Duodenal mucosa (tissue), 2 donors: ENCODE measurements around the gene SGMS1.

Experiments used
- H3K27ac ChIP-seq: one replicate; pipeline ENCODE4 v1.7.0; 2013; ENCODE audit warnings: low read depth, low read length
- H3K27me3 ChIP-seq, 2 donors: one replicate each; pipeline ENCODE4 v1.7.0; 2013; ENCODE audit warnings: low read length in 2 of 2, control low read depth in 1 of 2; ENCODE audit not compliant: insufficient read depth in 2 of 2, control insufficient read depth in 1 of 2
- H3K36me3 ChIP-seq, 2 donors: one replicate each; pipeline ENCODE4 v1.7.0; 2013; ENCODE audit warnings: low read length in 2 of 2, control low read depth in 1 of 2; ENCODE audit not compliant: insufficient read depth in 2 of 2, control insufficient read depth in 1 of 2
- H3K4me1 ChIP-seq, 2 donors: one replicate each; pipeline ENCODE4 v1.7.0; 2013; ENCODE audit warnings: low read length in 2 of 2, control low read depth in 1 of 2; ENCODE audit not compliant: insufficient read depth in 2 of 2, control insufficient read depth in 1 of 2
- H3K4me3 ChIP-seq, 2 donors: one replicate each; pipeline ENCODE4 v1.7.0; 2013; ENCODE audit warnings: low read length in 2 of 2, low read depth in 1 of 2
- H3K9ac ChIP-seq, 2 donors: one replicate each; pipeline ENCODE4 v1.7.0; 2013; ENCODE audit warnings: low read length in 2 of 2, low read depth in 1 of 2
- H3K9me3 ChIP-seq, 2 donors: one replicate each; pipeline ENCODE4 v1.7.0; 2013; ENCODE audit warnings: low read length in 2 of 2, control low read depth in 1 of 2; ENCODE audit not compliant: control insufficient read depth in 1 of 2

Gene SGMS1

DNA sequence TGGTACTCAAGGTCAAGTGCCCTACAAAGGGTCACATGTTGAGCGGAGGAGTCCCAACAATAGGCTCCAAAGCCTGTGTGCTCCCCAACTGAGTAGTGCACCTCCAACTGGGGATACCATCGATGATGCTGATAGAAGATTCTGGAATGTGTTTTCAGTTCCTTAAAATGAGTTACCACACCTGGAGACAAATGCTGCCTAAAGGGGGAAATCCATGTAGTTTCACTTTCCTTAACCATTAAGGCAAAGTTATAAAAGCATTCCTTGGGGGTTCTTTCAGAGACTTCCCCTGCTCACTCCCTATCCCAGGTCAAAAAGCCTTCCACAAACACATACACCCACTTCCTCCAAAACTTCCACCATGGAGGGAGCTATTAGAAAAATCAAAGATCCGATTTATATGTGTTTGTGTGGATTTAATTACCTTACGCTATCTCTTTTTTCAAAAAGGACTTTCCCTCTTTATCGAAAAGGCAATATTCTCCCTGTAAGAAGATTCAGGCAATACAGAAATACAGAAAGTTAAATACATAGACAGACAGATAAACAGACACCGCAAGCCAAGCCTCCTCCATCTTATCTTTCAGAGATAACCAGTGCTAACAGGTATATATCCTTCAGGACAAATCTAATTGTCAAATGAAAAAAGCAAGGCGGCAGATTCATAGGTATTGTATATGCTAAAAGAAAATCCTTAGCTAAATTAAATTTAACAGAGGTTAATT, 236.6 kb downstream of the SGMS1 start:
- Histone ChIP-seq H3K9ac (no peak overlapping the region), H3K9me3 (no peaks in the 10 kb centered on the region), H3K4me1 (peaks cover 14 to 51% of the 10 kb centered on the region in 2 donors), H3K4me3 (no peak overlapping the region), H3K27ac (no peak overlapping the region), H3K27me3 (no peaks in the 10 kb centered on the region), H3K36me3 (no peaks in the 10 kb centered on the region)

DNA sequence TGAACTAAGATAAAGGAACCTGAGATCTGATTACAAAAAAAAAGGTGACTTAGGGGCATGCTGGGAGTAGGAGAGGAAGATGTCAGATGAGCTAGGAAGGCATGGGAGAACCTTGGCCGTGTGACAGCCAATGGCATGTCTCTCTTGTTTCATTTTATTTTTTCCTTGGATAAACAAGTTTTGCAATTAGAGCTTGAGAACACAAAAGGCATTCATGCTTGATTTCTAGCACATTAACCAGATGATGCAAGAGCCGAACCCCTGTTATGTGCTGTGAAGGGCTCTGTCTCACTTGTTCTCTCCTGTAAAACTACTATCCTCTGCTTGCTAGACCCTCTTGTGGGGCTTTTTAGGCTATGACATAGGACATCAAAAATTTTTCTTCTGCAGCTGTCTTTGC, 238.1 kb downstream of the SGMS1 start:
- Histone ChIP-seq H3K36me3 (no peaks in the 10 kb centered on the region), H3K4me1 (peaks cover 14 to 54% of the 10 kb centered on the region in 2 donors), H3K27ac (no peak overlapping the region), H3K4me3 (no peak overlapping the region), H3K9me3 (no peaks in the 10 kb centered on the region), H3K27me3 (no peaks in the 10 kb centered on the region), H3K9ac (no peak overlapping the region)

DNA sequence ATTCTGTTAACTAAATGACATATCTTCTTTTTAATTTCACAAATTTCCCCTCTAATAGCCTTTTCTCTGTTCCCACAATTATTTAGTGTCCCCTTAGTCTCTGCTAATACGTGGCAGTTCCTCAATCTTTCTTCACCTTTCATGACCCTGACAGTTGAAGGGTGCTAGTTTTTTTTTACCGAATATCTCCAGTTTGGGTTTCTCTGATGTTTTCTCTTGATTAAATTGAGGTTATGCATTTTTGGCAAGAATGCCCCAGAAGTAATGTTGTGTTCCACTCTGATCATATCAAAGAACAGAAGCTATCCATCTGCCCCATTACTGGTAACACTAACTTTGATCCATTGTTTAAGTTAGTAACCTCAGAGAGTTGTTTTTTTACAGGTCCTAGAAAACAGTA, 238.9 kb downstream of the SGMS1 start:
- Histone ChIP-seq H3K27ac (no peak overlapping the region), H3K4me1 (peaks cover 14 to 50% of the 10 kb centered on the region in 2 donors)

DNA sequence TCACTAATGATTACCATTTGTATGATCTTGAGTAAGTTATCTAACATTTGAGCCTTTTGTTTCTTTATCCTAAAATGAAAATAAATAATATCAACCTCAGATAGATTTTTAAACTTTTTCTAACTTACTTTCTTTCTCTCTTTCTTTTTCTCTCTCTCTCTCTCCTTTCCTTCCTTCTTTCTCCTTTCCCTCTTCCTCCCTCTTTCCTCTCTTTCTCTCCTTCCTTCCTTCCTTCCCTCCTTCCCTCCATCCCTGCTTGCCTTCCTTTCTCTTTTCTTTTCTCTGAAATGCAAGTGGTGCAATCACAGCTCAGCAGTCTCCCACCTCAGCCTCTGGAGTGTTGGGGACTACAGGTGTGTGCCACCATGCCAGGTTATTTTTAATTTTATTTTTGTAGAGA, 239.5 kb downstream of the SGMS1 start:
- Histone ChIP-seq H3K4me1 (peaks cover 14 to 50% of the 10 kb centered on the region in 2 donors), H3K4me3 (no peak overlapping the region), H3K9me3 (no peaks in the 10 kb centered on the region), H3K27me3 (no peaks in the 10 kb centered on the region), H3K9ac (no peak overlapping the region), H3K27ac (no peak overlapping the region), H3K36me3 (no peaks in the 10 kb centered on the region)

More for the DNA sequence above, 238.9 kb downstream of the SGMS1 start:
- Histone ChIP-seq H3K9me3 (no peaks in the 10 kb centered on the region), H3K9ac (no peak overlapping the region), H3K4me3 (no peak overlapping the region), H3K27me3 (no peaks in the 10 kb centered on the region), H3K36me3 (no peaks in the 10 kb centered on the region)

DNA sequence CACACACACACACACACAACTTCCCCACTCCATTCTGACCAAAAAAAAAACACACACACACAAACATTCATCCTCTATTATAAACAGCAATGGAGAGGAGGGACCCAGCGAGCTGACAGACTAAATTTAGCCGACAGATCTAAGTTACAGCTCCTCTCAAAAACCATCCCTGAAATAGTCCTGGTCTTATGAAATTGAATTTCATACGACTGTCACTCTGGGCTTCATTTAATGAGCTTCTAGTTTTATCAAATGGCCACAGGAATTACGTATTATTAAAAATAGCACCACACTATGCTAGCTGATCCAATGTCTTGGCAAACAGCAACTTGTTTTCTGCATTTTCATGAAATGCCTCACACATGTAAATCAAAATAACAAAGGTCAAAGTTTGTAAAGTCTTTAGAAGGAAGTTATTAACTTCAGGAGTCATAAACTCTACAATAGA, 241.2 kb downstream of the SGMS1 start:
- no peak overlapping the region for H3K4me3 ChIP-seq
- no peak overlapping the region for H3K27ac ChIP-seq
- H3K9ac ChIP-seq = no peak overlapping the region
- no peaks in the 10 kb centered on the region for H3K36me3 ChIP-seq
- no peaks in the 10 kb centered on the region for H3K9me3 ChIP-seq
- peaks cover 10 to 45% of the 10 kb centered on the region in 2 donors for H3K4me1 ChIP-seq
- H3K27me3 ChIP-seq = no peaks in the 10 kb centered on the region

DNA sequence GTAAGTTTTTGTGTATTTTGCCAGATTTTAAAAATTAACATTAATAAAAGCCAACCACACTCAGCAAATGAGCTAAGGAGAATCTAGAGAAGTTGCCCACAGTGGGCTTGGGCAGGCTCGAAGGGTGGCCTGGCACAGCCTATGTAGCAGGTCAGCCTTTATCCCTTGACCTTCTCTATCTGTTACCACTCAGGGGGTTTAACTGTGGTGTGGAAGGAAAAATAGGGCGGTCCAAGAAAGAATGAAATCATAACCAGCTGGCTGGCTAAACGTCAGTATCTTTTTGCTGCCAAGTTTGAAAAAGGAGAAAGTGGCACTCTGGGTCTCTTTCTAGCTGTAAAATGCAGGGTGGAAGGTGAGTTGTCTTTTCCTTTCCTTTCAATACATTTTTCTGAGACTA, 242.1 kb downstream of the SGMS1 start:
- no peaks in the 10 kb centered on the region for H3K36me3 ChIP-seq
- H3K9ac ChIP-seq = no peak overlapping the region
- no peak overlapping the region for H3K4me3 ChIP-seq
- no peak overlapping the region for H3K27ac ChIP-seq
- H3K27me3 ChIP-seq = no peaks in the 10 kb centered on the region
- peaks cover 0 to 2% of the 10 kb centered on the region in 2 donors for H3K9me3 ChIP-seq
- H3K4me1 ChIP-seq = peaks cover 4 to 35% of the 10 kb centered on the region in 2 donors

DNA sequence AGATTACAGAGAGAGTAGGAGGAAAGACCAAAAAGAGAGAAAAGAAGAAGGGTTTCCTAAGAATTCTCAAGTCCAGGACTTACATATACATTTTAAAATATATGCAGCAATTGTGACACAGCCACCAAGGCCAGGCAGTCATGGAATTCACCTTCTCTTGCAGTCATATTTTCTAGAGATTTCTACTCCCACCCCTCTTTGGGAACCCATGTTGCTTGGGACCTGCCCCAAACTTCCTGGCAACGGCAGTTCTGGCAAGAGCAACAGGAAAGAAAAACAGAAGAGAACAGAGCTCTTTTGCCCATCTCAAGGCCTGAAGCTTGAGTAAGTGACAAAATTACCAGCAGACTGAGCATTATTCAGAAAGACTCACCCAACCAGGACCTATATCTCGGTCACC, 244.1 kb downstream of the SGMS1 start:
- Histone ChIP-seq H3K27ac (no peak overlapping the region), H3K4me3 (no peak overlapping the region), H3K27me3 (no peaks in the 10 kb centered on the region), H3K9me3 (peaks cover 0 to 2% of the 10 kb centered on the region in 2 donors), H3K9ac (no peak overlapping the region), H3K4me1 (peaks cover 0 to 19% of the 10 kb centered on the region in 2 donors), H3K36me3 (no peaks in the 10 kb centered on the region)

DNA sequence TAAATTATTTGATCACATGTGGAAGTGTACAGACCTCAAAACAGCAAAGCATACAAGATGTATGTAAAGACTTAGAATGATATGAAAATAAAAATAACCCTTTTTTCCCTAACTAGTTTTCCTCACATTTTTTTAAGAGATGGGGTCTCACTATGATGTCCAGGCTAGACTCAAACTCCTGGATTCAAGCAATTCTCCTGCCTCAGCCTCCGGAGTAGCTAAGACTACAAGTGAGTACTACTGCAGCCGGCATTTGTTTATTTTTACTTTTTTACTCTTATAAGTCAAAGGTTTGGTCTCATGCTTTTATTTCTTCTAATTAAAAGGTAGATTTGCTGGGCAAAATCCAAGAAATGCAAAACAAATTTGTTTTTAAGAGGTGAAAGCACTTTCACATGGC, 248.0 kb downstream of the SGMS1 start:
- Histone ChIP-seq H3K9me3 (peaks cover 0 to 2% of the 10 kb centered on the region in 2 donors), H3K36me3 (no peaks in the 10 kb centered on the region), H3K4me1 (no peaks in the 10 kb centered on the region), H3K9ac (no peak overlapping the region), H3K4me3 (no peak overlapping the region), H3K27me3 (no peaks in the 10 kb centered on the region), H3K27ac (no peak overlapping the region)

DNA sequence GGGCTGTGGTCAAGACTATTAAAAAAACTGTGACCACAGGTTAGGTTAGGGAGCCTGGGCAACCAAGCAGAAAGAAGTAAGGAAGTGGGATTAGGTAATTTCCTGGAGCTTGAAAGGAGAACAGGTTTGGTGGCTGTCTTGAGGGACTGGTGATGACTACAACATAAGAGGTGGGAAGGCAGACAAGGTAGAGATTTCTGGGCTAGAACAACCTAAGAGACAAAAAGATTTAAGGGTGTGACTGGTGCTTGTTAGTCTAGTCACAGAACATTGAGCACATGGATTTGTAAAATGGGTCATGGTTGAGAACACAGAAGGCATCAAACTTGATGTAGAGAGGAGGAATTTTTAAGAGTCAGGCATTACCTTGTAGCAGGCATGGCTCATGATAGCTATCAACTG, 248.7 kb downstream of the SGMS1 start:
- Histone ChIP-seq H3K9me3 (peaks cover 0 to 2% of the 10 kb centered on the region in 2 donors), H3K36me3 (no peaks in the 10 kb centered on the region), H3K27me3 (no peaks in the 10 kb centered on the region), H3K9ac (no peak overlapping the region), H3K4me1 (no peaks in the 10 kb centered on the region), H3K27ac (no peak overlapping the region), H3K4me3 (no peak overlapping the region)

DNA sequence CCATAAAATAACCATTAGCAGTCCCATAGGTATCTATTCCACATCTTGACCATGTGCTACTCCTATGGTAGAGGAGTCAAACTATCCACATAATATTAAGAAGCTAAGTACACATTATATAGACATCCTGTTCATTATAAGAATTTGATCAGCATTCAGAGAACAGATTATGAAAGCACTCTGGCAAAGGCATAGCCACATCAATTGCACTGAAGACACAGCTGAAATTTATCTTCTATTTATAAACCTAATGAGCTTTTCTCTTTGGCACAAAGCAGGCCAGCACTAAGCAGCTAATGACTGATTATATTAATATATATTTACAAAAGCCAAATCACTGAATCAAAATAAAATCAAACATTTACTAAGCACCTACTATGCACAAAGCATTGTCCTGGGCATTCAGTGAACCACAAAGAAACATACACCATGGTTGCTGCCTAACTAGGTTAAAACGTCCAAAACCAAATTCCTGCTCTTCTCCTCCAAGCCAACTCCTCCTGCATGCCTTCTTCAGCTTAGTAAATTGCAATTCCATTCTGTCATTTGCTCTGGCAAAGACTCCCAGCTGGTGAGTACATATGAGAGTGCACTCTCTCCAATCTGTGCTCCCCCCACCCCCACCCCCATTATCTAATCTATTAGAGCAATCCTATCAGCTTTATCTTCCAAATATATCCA, 249.8 kb downstream of the SGMS1 start:
- no peak overlapping the region for H3K4me3 ChIP-seq
- H3K36me3 ChIP-seq = no peaks in the 10 kb centered on the region
- H3K9ac ChIP-seq = no peak overlapping the region
- H3K4me1 ChIP-seq = no peaks in the 10 kb centered on the region
- H3K9me3 ChIP-seq = peaks cover 0 to 2% of the 10 kb centered on the region in 2 donors
- no peaks in the 10 kb centered on the region for H3K27me3 ChIP-seq
- H3K27ac ChIP-seq = no peak overlapping the region
